ENCODE results near the gene ETFB.

The ETFB gene

DNA sequence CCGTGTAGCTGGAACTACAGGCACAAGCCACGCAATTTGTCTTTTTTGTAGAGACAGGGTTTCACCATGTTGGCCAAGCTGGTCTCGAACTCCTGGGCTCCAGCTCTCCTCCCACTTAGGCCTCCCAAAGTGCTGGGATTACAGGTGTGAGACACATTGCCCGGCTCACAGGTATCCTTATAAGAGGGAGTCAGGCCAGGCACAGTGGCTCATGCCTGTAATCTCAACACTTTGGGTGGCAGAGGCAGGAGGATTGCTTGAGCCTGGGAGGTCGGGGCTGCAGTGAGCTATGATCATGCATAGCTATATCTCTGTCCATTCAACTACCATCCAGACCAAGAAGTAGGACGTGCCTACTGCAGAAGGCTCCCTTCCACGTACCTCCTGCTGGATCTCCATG is 64.9 kb downstream of the ETFB start:
- Histone ChIP-seq H3K4me3 (no peak overlapping the region), H3K27ac (no peak overlapping the region)
- TF ChIP-seq, protein P1, sequence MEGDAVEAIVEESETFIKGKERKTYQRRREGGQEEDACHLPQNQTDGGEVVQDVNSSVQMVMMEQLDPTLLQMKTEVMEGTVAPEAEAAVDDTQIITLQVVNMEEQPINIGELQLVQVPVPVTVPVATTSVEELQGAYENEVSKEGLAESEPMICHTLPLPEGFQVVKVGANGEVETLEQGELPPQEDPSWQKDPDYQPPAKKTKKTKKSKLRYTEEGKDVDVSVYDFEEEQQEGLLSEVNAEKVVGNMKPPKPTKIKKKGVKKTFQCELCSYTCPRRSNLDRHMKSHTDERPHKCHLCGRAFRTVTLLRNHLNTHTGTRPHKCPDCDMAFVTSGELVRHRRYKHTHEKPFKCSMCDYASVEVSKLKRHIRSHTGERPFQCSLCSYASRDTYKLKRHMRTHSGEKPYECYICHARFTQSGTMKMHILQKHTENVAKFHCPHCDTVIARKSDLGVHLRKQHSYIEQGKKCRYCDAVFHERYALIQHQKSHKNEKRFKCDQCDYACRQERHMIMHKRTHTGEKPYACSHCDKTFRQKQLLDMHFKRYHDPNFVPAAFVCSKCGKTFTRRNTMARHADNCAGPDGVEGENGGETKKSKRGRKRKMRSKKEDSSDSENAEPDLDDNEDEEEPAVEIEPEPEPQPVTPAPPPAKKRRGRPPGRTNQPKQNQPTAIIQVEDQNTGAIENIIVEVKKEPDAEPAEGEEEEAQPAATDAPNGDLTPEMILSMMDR (IDR thresholded peaks at IDR 0.05), result no peak
- DNase-seq (ENCODE audit: low spot score), result no peak

DNA sequence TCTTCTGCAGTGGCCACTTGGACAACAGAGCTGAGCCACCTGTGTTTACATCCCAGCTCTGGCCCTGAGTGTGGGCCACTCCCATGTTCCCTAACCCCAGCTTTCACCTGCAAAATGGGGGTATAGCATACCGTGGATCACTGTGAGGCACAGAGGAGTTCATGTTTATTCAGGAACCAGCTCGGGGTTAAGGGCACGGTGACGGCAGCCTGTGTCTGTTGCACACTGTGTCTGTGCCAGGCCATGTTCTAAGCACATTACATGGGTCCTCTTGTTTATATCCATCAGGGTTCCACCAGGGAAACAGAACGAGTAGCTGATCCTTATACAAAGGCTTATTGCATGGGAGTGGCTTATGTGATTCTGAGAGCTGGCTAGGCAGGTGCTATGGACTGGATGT is 68.8 kb downstream of the ETFB start:
- Histone ChIP-seq H3K27ac (no peak overlapping the region), H3K4me3 (no peak overlapping the region)
- DNase-seq (ENCODE audit: low spot score), result no peak
- TF ChIP-seq, protein P1 (IDR thresholded peaks at IDR 0.05), result no peak

DNA sequence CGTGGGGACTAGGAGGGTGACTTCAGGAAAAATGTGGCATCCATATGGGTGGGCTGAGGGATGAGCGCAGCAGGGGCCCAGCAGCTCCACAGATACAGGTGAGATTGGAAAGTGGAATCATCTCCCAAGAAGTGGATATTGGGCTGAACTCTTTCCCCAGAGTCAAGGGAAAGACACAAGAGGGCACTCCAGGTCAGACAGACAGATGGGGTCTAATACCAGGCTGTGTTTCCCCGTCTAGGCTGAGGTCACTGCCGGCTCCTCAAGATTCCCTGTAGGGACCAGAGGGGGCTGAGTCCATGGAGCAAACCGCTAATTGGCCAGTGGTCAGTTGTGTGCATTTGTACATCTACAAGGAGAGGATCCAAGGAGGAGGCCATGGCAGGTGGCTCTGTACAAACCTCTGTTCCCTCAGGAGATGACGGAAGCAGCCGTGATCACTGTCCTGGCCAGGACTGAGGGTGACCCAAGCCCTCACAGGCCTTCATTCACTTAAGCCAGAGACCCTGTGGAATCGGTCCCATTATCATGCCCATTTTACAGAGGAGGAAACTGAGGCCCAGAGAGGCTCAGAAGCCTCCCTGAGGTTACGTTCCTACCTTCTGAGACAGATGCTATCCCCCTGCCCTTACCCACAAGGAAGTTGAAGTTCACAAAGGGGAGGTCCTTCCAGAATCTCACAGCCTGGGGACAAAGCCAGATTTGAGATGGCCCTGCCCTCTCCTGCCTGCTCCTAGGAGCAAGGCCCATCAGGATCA is 69.7 kb downstream of the ETFB start:
- DNase-seq (ENCODE audit: low spot score), result no peak
- Histone ChIP-seq H3K27ac (no peak overlapping the region), H3K4me3 (no peak overlapping the region)
- TF ChIP-seq, protein P1 (IDR thresholded peaks at IDR 0.05), result no peak

DNA sequence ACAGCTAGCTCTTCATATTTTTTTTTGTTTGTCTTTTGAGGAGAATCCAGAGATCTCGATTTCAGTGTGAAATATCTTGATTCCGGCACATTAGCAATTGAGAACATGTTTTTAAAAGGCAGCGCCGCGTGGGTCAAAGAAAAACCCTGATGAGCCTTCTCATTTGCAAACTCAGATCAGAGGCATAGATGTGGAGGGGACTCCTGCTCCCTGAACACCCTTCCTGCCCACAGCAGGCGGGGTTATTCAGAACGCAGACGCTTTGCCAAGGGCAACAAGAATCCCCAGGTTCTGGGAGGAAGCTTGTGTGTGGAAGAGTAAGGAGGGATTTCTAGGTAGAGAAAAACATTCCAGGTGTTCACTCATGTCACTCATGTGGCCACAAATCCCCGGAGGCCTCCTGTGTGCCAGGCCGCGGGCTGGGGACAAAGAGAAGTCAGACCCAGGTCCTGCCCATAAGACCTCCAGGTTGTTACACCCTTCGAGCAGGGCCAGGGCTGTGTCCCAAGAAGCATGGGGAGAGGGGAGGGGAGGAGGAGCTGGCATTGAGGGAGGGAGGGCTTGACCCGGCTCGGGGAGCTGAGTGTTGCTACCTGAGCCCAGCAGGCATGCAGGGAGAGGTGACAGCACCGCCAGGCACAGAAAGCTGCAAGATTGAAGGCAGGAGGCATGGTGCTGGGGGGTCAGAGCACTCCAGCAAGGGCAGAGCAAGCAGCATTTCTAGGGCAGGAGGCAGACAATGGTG is 70.6 kb downstream of the ETFB start:
- H3K4me3 ChIP-seq, result no peak overlapping the region
- TF ChIP-seq, protein P1 (IDR thresholded peaks at IDR 0.05), result no peak
- no peak overlapping the region for H3K27ac ChIP-seq
- no peak for DNase-seq (ENCODE audit: low spot score)
